GM18951 (cell line): ENCODE results near the gene DKK3.

Experiments
- POLR2A ChIP-seq: IDR thresholded peaks from 4 replicates; pipeline ENCODE4 v1.6.1; 2011; ENCODE audit warnings: mild to moderate bottlenecking; ENCODE audit not compliant: insufficient read length, insufficient read depth; ENCODE audit errors: extremely low read depth
- in situ Hi-C: fragments of 300-500 bp; cut with MboI; formaldehyde crosslinking; loops from one replicate; pipeline ENCODE4 v1.12.0; 2022; ENCODE audit warnings: low sequenced_read_pairs, mixed read lengths, inconsistent platforms; ENCODE audit not compliant: unreplicated experiment

Gene DKK3

DNA sequence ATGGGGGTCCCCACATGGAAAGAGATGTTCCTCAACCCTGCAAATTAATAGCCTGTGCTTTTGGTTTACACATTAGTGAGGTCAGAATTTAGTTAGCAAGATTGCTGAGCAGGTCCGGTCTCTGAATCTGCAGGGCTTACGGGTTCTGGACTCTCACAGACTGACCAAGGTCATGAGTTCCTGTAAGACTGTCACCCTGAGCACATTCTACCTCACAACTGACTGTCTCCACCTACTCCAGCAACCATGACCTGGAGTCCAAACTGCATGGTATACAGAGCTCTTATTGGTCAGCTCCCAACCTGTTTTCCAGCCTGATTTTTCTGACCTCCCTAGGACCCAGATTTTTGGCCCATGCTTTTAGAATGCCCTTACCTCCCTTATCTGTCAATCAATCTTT is 28.2 kb downstream of the DKK3 start:
- in situ Hi-C loops = no loop called here
- TF ChIP-seq POLR2A = no peak

DNA sequence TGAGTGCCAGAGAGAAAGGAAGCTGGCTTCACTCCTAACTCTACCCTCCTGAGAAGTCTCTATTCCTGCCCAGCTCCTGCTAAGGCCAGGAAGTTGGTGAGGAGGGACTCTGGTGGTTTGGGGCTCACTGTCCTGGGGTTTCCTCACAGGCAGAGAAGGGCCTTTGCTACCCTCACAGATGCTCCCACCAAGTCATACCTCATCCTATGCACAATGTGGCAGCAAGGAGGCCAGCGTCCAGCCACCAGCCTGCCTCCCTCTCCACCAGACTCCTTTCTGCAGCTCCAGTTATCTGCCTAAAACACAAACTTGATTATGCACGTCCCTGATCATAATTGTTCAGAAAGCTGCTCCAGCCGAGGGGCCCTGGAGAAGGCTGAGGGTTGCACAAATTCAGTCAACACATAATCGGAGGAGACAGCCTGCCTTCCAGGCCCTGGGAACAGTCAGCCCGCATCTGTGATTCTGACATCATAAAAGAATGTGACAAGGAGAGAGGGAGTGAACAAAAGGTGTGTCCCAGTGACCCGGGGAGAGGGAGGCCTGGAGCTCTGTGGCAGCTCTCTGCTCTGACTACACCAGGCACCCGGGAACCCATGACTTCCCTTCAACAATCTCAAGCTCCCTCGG is 28.8 kb downstream of the DKK3 start:
- in situ Hi-C loops = no loop called here
- no peak for TF ChIP-seq POLR2A

DNA sequence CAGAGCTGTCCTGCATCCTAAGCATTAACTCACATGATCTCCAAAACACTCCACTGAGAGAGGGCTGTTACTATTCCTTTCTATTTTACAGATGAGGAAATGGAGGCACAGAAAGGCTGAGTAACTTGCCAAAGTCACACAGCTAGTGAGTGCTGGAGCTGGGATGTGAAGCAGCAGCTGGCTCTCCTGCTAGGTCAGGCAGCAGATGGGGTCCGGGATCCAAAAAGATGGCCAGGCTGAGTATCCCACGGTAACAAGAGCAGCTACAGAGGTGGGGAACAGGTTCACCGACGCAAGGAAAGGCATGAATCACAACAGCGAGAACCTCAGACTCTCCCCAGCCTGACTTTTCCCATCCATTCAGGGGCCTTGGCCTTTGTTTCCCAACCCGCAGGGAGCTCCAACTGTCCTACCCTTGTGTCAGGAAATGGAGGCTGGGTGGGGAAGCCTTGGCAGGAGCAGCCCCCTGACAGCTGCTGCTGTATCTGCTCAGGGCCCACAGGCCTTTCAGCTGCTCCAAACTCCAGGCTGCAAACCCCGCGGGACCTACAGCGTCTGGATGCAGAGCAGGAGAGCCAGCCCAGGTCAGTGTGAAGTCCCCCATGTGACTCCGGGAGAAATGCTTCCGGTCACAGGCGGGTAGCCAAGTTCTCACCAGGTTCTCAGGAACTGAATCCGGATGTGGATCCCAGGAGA is 29.5 kb downstream of the DKK3 start:
- in situ Hi-C loops = no loop called here
- TF ChIP-seq POLR2A = no peak

DNA sequence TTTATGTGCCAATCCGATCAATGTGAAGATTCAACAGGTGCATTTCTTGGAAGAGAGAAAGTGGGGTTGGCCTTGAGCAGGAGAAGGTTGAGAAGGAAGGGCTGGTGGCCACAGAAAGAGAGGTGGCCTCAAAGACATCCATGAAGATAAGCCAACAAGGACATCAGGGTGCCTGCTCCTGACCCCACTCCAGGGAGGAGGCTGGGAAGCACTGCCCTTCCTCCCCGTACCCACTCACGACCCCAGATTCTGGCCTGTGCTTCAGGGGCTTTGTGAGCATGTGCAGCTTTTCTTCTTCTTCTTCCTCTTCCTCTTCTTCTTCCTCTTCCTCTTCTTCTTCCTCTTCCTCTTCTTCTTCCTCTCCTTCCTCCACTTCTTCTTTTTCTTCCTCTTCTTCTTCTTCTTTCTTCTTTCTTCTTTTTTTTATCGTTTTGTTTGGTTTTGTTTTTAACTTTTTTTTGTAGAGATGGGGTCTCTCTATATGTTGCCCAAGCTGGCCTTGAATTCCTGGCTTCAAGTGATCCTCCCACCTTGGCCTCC is 30.3 kb downstream of the DKK3 start:
- in situ Hi-C loops = no loop called here
- TF ChIP-seq POLR2A = no peak

DNA sequence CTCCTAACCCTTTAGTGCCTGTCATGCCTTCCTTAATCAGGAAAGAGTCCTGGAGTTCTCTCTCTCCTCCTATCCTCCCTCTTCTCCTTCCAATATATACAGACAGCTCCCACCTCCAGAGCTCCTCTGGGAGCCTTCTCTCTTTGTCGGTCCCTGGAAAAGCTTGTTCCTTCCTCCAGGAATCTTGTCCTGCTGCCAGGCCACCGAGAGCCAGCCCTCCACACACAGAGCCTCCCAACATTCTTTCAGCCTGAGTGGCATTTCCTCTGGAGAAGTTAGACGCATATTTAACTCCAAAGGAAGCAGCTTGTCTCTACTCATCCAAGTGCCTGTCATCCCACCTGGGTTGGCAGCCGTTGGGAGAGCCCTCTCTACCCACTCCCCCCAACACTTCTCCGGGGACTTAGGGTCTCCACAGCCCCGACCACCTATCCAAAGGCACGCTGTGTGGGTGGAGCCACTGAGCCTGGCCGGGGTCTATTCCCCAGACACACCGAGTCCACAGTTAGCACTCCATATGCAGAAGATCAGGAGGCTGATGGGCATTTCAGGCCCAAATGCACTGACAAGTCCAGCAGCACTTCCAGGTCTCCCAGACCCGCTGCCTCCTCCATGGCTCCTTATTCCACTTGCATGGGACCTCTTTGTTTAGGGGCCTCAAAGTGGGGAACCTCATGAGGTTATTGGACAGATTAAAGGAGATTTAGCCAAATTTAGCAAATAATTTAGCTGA is 31.1 kb downstream of the DKK3 start:
- no peak for TF ChIP-seq POLR2A
- in situ Hi-C loops = no loop called here

DNA sequence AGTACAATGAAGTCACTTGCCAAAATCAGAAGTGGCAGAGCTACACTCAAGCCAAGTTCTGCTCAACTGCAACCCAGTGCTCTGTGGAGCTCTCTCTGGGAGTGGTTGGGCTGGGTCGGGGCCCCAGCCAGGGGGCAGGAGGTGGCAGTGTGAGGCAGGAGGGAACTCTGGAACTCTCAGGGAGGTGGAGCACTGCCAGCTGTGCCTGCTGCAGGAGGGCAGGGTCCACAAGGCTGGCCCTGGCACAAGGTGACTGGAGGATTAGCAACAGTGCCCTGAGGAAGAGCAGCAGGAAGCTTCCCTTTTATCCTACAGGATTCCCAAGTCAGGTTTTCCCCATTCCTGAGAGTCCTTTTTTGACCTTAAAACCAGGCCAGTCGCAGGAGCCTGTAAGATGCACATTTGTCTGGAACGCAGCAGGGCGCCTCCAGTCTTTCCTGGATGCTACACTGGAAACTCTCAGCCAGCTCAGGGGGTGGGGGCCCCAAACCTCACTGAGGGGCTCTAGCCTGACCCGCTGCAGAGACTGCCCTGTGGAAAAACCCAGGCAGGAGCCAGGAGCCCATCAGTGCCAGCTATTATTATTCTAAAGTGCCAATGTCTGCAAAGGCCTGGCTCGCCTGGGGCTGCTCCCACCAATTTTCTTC is 31.8 kb downstream of the DKK3 start:
- in situ Hi-C loops = no loop called here
- TF ChIP-seq POLR2A = no peak

DNA sequence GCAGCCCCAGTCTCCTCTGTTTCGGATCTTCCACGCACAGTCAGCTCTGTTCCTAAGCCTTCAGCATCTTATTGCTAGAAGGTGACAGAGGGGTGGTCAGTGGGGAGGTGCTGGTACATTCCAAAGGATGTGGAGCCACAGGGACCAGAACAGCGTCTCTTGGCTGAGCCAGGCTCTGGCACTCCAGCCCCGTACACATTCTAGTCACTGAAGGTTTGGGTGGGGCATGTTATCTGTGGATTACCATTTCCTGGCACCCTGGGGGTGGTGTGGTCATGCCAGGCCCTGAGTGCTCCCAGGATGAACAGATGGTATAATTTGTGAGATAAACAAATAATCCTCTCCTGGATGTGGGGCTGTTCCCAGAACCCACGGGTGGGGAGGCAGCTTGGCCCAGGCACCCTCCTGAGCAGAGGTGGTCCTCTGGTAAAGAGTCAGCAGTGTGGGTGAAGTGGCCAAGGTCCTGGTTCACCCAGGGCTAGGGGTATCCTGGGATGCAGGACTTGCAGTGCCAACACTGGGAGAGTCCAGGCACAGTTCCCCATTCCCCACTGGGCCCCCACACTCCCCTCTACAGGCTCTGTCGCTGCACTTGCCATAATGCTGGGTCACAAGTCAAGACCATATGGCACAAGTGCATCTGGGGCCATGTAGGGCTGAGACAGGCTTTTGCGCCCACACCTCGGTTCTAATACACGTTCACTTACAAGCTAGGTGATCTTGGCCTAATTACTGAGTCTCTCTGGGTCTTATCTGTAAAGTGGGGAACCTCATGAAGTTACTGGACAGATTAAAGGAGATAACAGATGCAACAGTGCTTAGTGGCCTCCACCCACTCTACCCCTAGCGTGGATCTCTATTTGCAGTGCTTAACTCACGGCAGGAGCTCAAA is 33.0 kb downstream of the DKK3 start:
- in situ Hi-C loops = no loop called here
- no peak for TF ChIP-seq POLR2A

DNA sequence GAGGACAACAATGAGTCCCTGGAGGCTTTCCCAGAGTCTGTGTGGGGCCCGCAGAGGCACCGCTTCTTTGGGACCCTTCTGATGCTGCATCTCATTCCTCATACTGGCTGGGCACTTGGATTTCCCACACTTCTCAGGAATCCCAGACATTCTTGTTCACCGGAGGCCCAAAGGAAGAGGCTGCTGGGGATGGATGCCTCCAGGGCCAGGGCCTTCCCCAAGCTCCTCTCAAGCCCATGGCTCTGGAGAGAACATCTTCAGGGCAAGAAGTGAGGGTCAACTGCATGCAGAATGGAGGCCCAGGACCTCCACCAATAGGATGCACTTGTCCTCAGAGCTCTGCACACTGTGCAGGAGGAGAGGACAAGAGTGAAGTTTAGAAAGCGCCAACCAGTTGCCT is 34.6 kb downstream of the DKK3 start:
- no peak for TF ChIP-seq POLR2A
- in situ Hi-C loops = no loop called here

DNA sequence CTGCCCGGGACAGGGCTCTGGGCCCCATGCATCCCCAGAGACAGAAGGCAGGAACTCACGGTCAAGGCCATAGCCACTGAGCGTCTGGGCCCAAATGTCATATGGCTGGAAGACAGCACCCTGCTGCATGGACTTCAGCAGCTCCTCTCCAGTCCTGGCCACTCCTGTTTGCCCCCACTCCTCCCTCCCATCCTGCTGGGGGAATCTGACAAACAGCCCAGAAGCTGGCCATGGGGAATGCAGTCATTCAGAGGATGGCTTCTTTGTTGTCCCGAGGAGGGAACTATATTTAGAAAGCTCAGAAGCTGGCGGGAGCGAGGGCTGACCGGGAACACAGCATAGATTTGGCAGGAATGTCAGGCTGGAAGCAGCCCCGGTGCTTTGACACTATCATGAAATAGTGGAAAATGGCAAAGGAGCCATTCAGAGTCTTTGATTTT is 35.0 kb downstream of the DKK3 start:
- in situ Hi-C loops = no loop called here
- TF ChIP-seq POLR2A = no peak

DNA sequence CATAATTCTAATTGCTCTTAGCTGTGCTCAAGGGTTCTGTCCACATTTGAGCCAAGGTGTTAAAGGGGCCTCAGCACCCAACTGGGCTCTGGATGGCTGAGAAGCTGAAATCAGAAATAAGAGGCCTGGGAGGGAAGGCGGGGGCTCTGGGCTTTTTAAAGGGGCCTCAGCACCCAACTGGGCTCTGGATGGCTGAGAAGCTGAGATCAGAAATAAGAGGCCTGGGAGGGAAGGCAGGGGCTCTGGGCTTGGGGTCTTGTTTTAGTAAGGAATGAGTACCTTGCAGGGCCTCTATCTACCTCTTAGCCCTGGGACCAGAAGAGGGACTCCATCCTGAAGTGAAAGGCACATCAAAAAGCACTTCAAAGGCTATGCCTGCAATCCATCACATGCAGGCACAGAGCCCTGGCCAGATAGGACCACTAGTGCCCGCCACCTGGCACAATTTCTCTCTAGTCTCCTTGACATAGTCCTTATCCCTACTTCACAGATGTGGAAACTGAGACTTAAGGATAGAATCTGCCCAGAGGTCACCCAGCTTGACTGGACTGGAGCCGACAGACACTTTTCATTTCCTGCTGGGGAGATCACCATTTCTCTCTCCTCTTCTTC is 35.6 kb downstream of the DKK3 start:
- in situ Hi-C loops = no loop called here
- no peak for TF ChIP-seq POLR2A

DNA sequence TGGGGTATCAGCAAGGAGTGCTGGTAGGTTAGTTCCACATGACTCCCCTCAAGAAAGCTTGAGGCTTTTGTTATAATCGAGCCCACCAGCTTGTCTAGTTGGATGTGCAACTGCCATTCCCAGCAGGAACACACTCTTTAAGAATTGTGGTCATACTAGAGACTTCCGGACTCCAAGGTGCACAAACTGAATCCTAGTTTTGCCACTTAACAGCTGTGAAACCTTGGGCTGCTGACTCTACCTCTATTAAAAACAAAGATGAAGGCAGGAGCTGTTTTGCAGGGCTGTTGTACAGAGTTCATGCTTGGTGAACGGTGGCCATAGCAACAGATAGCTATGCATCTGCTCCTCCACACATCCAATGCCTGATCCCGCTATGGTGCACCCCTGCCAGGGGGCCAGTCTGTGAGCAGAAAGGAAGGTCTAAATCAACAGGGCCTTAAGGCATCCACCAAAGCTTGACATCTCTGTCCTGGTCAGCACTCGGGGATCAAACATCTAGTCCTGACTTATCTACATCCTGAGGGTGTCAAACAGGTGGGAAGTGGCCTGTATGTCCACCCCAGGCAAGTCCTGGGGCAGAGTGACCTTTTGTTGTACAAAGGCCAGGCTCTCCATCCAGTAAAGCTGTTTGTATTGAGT is 36.4 kb downstream of the DKK3 start:
- in situ Hi-C loops = no loop called here
- no peak for TF ChIP-seq POLR2A
